Mesenchymal stem cell (in vitro differentiated cells and primary cell): ENCODE measurements around the gene TNFRSF14.

Source experiments
- DNase-seq: peaks from one replicate; pipeline ENCODE4 v3.0.0-alpha.2; 2013
- H2AFZ ChIP-seq: one replicate; pipeline ENCODE4 v1.6.1; 2013; ENCODE audit warnings: low read depth, mild to moderate bottlenecking, control low read depth, inconsistent platforms, low read length, moderate library complexity
- H2AK5ac ChIP-seq: 2 replicates; pipeline ENCODE4 v1.6.1; 2013; ENCODE audit warnings: low read length, moderate library complexity, mild to moderate bottlenecking, inconsistent platforms; ENCODE audit not compliant: severe bottlenecking
- H2BK120ac ChIP-seq: one replicate; pipeline ENCODE4 v1.6.1; 2013; ENCODE audit warnings: low read depth, mild to moderate bottlenecking, inconsistent platforms, low read length, moderate library complexity
- H2BK12ac ChIP-seq, 2 experiments: one replicate each; pipeline ENCODE4 v1.6.1; 2013; ENCODE audit warnings: inconsistent platforms in 2 of 2, low read length in 2 of 2, mild to moderate bottlenecking in 2 of 2, moderate library complexity in 2 of 2, control low read depth in 1 of 2
- H2BK15ac ChIP-seq: one replicate; pipeline ENCODE4 v1.6.1; 2013; ENCODE audit warnings: mild to moderate bottlenecking, low read depth, inconsistent platforms; ENCODE audit not compliant: poor library complexity, severe bottlenecking
- H2BK5ac ChIP-seq: 2 replicates; pipeline ENCODE4 v1.6.1; 2013; ENCODE audit warnings: low read depth, mild to moderate bottlenecking, low read length, control low read depth, inconsistent platforms; ENCODE audit not compliant: poor library complexity, severe bottlenecking
- H3K14ac ChIP-seq, 2 experiments: one replicate each; pipeline ENCODE4 v1.6.1; 2013; ENCODE audit warnings: inconsistent platforms in 2 of 2, low read length in 2 of 2, control low read depth in 1 of 2, mild to moderate bottlenecking in 1 of 2, moderate library complexity in 1 of 2
- H3K18ac ChIP-seq, 2 experiments: one replicate each; pipeline ENCODE4 v1.6.1; 2013; ENCODE audit warnings: inconsistent platforms in 2 of 2, low read length in 2 of 2, control low read depth in 1 of 2, low read depth in 1 of 2, mild to moderate bottlenecking in 1 of 2
- H3K23ac ChIP-seq, 2 experiments: one replicate each; pipeline ENCODE4 v1.6.1; 2013; ENCODE audit warnings: inconsistent platforms in 2 of 2, low read length in 2 of 2, mild to moderate bottlenecking in 2 of 2, moderate library complexity in 2 of 2, control low read depth in 1 of 2
- H3K27ac ChIP-seq: 2 replicates; pipeline ENCODE4 v1.5.1; 2013; ENCODE audit warnings: mild to moderate bottlenecking, moderate library complexity, low read length, control low read depth, inconsistent platforms; ENCODE audit not compliant: poor library complexity, severe bottlenecking
- H3K27me3 ChIP-seq, 2 experiments: 2 replicates each; pipeline versions ENCODE4 v1.6.1 to v1.7.0; 2013; ENCODE audit warnings: low read length in 2 of 2, mild to moderate bottlenecking in 2 of 2, moderate library complexity in 2 of 2, control low read depth in 1 of 2, inconsistent platforms in 1 of 2; ENCODE audit not compliant: control insufficient read depth in 1 of 2, insufficient read depth in 1 of 2
- H3K36me3 ChIP-seq, 2 experiments: 2 replicates each; pipeline versions ENCODE4 v1.6.1 to v1.7.0; 2013; ENCODE audit warnings: low read length in 2 of 2, control low read depth in 1 of 2, inconsistent platforms in 1 of 2, low read depth in 1 of 2, mild to moderate bottlenecking in 1 of 2; ENCODE audit not compliant: insufficient read depth in 2 of 2, control insufficient read depth in 1 of 2
- H3K4ac ChIP-seq, 2 experiments: one replicate each; pipeline ENCODE4 v1.6.1; 2013; ENCODE audit warnings: inconsistent platforms in 2 of 2, low read length in 2 of 2, mild to moderate bottlenecking in 2 of 2, moderate library complexity in 2 of 2, control low read depth in 1 of 2, low read depth in 1 of 2
- H3K4me1 ChIP-seq: 2 replicates; pipeline ENCODE4 v1.6.1; 2013; ENCODE audit warnings: low read depth, low read length, control low read depth; ENCODE audit not compliant: control insufficient read depth, insufficient read depth
- H3K4me2 ChIP-seq: 2 replicates; pipeline ENCODE4 v1.6.1; 2013; ENCODE audit warnings: low read length, mild to moderate bottlenecking, inconsistent platforms; ENCODE audit not compliant: poor library complexity, severe bottlenecking
- H3K4me3 ChIP-seq, 2 experiments: 2 replicates each; pipeline versions ENCODE4 v1.5.1 to v1.7.0; 2013; ENCODE audit warnings: low read length in 2 of 2, mild to moderate bottlenecking in 2 of 2, control low read depth in 1 of 2, low read depth in 1 of 2; ENCODE audit not compliant: insufficient read depth in 1 of 2
- H3K79me1 ChIP-seq: replicated peaks from 2 replicates; pipeline ENCODE4 v1.6.1; 2013; ENCODE audit warnings: mild to moderate bottlenecking, control low read depth, low read length, inconsistent platforms; ENCODE audit not compliant: poor library complexity, severe bottlenecking
- H3K9ac ChIP-seq: 2 replicates; pipeline ENCODE4 v1.7.0; 2013; ENCODE audit warnings: mild to moderate bottlenecking, low read length, moderate library complexity
- H3K9me3 ChIP-seq: 2 replicates; pipeline ENCODE4 v1.7.0; 2013; ENCODE audit warnings: mild to moderate bottlenecking, low read length; ENCODE audit not compliant: control insufficient read depth
- H4K8ac ChIP-seq: one replicate; pipeline ENCODE4 v1.6.1; 2013; ENCODE audit warnings: inconsistent platforms, mild to moderate bottlenecking, low read length, moderate library complexity
- H4K91ac ChIP-seq: one replicate; pipeline ENCODE4 v1.6.1; 2013; ENCODE audit warnings: mild to moderate bottlenecking, low read length, inconsistent platforms
- WGBS: methylation state at CpG from one replicate; pipeline ENCODE4 v1.1.7; 2013; ENCODE audit warnings: mixed read lengths; 5-methylcytosine and 5-hydroxymethylcytosine counted together

TNFRSF14 gene

DNA sequence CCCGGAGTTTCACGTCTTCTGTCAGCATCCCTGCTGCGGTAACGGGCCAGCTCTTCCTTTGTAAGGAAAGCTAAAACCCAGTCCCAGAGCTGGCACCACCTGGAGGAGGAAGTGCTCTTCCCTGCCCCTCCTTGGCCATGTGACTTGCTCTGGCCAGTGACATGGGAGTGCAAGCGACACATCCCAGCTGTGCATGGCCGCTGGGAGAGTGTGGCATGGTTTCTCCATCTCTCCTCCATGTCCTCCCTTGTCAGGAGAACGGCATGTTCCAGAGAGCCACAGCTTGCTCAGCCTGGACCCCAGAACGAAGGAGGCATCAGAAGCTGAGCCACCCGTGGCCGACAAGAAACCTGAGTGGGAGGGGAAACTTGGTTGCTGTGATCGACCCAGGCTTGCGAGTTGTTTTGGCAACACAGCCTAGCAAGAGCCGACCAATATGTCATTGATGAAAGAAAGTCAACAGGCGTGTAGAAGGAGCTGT is 27.7 kb downstream of the TNFRSF14 start:
- H3K18ac ChIP-seq = no peak overlapping the region
- H3K4me3 ChIP-seq = no peak overlapping the region
- H3K27me3 ChIP-seq = peaks cover 0 to 2% of the 10 kb centered on the region in 2 experiments
- H2AFZ ChIP-seq = no peak overlapping the region
- no peak overlapping the region for H2AK5ac ChIP-seq
- no peak overlapping the region for H3K14ac ChIP-seq
- H2BK15ac ChIP-seq = no peak overlapping the region
- DNase-seq = no peak
- no peak overlapping the region for H3K27ac ChIP-seq
- peak overlapping the region; percentile 18 for H4K91ac ChIP-seq
- no peak overlapping the region for H3K9ac ChIP-seq
- no peak overlapping the region for H2BK120ac ChIP-seq
- H2BK12ac ChIP-seq = no peak overlapping the region
- no peak overlapping the region for H3K4ac ChIP-seq
- no peak overlapping the region for H4K8ac ChIP-seq
- H3K4me1 ChIP-seq = peaks cover 21% of the 10 kb centered on the region
- WGBS = 88% methylated on average over 14 of the region's 14 CpGs
- no peak overlapping the region for H2BK5ac ChIP-seq
- no peaks in the 10 kb centered on the region for H3K9me3 ChIP-seq
- H3K23ac ChIP-seq = no peak overlapping the region
- H3K79me1 ChIP-seq = peaks cover 14% of the 10 kb centered on the region
- no peak overlapping the region for H3K4me2 ChIP-seq
- peaks cover 0 to 8% of the 10 kb centered on the region in 2 experiments for H3K36me3 ChIP-seq

DNA sequence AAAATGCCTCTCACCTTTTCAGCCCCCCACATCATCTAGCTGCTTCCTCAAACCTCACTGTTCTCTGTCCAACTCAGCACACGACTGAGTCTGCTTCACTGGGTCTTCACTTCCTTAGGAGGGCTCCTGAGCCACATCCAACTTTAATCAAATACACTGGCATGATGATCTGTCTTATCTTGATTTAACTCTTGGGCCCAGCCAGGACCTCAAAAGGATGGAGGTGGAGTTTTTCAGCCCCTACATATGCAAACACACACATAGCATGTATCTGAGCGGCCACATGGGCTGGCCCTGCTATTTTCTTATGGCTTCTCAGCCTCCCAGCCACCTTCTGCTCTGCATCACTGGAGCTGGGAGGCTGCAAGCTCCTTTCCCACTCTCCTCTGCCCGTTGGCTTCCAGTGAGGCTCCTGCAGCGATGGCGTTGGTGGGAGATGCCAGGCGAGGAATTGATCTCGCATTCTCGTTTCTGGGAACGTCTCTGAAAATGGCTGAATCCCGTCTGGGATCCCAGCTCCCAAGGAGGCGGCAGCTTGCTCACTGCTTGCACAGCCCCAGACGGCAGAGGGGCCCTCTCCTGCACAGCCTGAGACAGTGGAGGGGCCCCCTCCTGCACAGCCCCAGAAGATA is 28.6 kb downstream of the TNFRSF14 start:
- H3K23ac ChIP-seq = no peak overlapping the region
- H2BK15ac ChIP-seq = peak overlapping the region; percentile 1
- H3K18ac ChIP-seq = no peak overlapping the region
- no peak overlapping the region for H2BK5ac ChIP-seq
- no peak overlapping the region for H4K91ac ChIP-seq
- H2AFZ ChIP-seq = no peak overlapping the region
- H2AK5ac ChIP-seq = no peak overlapping the region
- H3K4me3 ChIP-seq = peak overlapping the region in 1 of 2 experiments; percentile 93
- no peak overlapping the region for H2BK12ac ChIP-seq
- H3K9ac ChIP-seq = peak overlapping the region; percentile 90
- peak overlapping the region; percentile 96 for H4K8ac ChIP-seq
- H3K4me1 ChIP-seq = peaks cover 21% of the 10 kb centered on the region
- WGBS = 74% methylated on average over 12 of the region's 12 CpGs
- peak overlapping the region; percentile 94 for H3K4me2 ChIP-seq
- peak overlapping the region; percentile 27 for H2BK120ac ChIP-seq
- H3K14ac ChIP-seq = no peak overlapping the region
- no peak for DNase-seq
- no peak overlapping the region for H3K27ac ChIP-seq
- H3K79me1 ChIP-seq = peaks cover 16% of the 10 kb centered on the region
- no peak overlapping the region for H3K4ac ChIP-seq
- peaks cover 3 to 16% of the 10 kb centered on the region in 2 experiments for H3K36me3 ChIP-seq
- H3K9me3 ChIP-seq = no peaks in the 10 kb centered on the region
- peaks cover 0 to 2% of the 10 kb centered on the region in 2 experiments for H3K27me3 ChIP-seq

DNA sequence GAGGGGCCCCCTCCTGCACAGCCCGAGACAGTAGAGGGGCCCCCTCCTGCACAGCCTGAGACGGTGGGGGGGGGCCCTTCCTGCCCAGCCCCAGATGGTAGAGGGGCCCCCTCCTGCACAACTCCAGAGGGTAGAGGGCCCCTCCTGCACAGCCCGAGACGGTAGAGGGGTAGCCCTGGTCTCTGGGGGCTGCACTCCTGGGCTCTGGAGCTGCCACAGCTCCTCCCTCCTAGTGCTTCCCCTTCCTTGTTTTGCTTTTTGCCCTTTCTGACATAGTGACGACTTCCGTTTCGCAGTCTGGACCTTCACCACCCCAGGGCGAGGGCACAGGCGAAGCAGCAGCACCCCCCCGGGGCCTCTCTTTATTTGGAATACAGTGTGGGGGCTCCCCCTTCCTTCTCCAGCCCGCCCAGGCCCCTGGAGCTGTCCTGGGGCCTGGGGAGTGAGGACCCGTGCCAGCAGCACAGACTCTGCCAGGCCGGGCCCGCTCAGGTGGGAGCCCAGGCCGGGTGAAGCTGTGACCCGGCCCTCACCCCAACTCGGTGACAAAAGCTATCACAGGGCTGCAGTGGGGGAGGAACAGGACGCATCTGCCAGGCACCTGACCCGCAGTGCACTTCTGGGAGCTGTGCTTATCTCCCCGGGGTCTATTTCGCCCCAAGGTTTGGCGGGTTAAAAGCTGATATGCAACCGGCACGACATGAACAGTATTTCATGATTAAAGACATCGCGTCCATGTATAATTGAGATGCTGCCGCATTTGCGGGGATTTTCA is 29.3 kb downstream of the TNFRSF14 start:
- WGBS = 3% methylated on average over 26 of the region's 28 CpGs
- H3K27me3 ChIP-seq = peaks cover 0 to 2% of the 10 kb centered on the region in 2 experiments
- H4K8ac ChIP-seq = peak overlapping the region; percentile 96
- H2BK5ac ChIP-seq = no peak overlapping the region
- peak overlapping the region; percentile 34 for H2AFZ ChIP-seq
- no peak overlapping the region for H2BK15ac ChIP-seq
- peak overlapping the region; percentile 36 for H3K27ac ChIP-seq
- no peak overlapping the region for H2BK12ac ChIP-seq
- peak overlapping the region; percentile 92 for H2BK120ac ChIP-seq
- H3K4me1 ChIP-seq = peaks cover 21% of the 10 kb centered on the region
- H3K79me1 ChIP-seq = peaks cover 16% of the 10 kb centered on the region
- H3K18ac ChIP-seq = peak overlapping the region; percentile 79 to 87
- H3K9me3 ChIP-seq = no peaks in the 10 kb centered on the region
- peak overlapping the region; percentile 75 to 89 for H3K4ac ChIP-seq
- H3K4me2 ChIP-seq = peak overlapping the region; percentile 94
- H3K14ac ChIP-seq = peak overlapping the region in 1 of 2 experiments; percentile 35
- H3K4me3 ChIP-seq = peak overlapping the region; percentile 88 to 93
- H3K9ac ChIP-seq = peak overlapping the region; percentile 90
- H4K91ac ChIP-seq = peak overlapping the region; percentile 93
- H3K36me3 ChIP-seq = peaks cover 3 to 23% of the 10 kb centered on the region in 2 experiments
- DNase-seq = peak; percentile 61
- H2AK5ac ChIP-seq = no peak overlapping the region
- H3K23ac ChIP-seq = peak overlapping the region in 1 of 2 experiments; percentile 70
